AG09309 (cell line): ENCODE measurements around the gene CALHM6.
A peak's percentile ranks its signal among the peaks of the same experiment; 100 is the strongest.

Experiments
- DNase-seq: peaks from one replicate; pipeline ENCODE4 v3.0.0-alpha.2; 2010; ENCODE audit warnings: low read depth
- H3K4me3 ChIP-seq: 2 replicates; pipeline ENCODE4 v1.5.1; 2011; ENCODE audit warnings: mild to moderate bottlenecking, low read depth, low read length, moderate library complexity; ENCODE audit not compliant: control insufficient read depth
- CTCF ChIP-seq: IDR thresholded peaks from 2 replicates; pipeline ENCODE4 v1.5.1; 2011; ENCODE audit warnings: mild to moderate bottlenecking, low read depth, low read length, inconsistent platforms; ENCODE audit not compliant: insufficient read depth, control insufficient read depth; ENCODE audit errors: missing control alignments

Gene CALHM6

GRCh38 chr6:116443105-116443504, 18.1 kb upstream of the CALHM6 start:
- no peak for DNase-seq
- no peak for TF ChIP-seq CTCF

GRCh38 chr6:116444092-116444491, 17.1 kb upstream of the CALHM6 start:
- TF ChIP-seq CTCF = peak; percentile 49
- no peak for DNase-seq
- no peak overlapping the region for H3K4me3 ChIP-seq

More at GRCh38 chr6:116443105-116443504, 18.1 kb upstream of the CALHM6 start:
- H3K4me3 ChIP-seq = no peak overlapping the region

- no peak overlapping the region for H3K4me3 ChIP-seq
- TF ChIP-seq CTCF = no peak
- DNase-seq = no peak
Observed at GRCh38 chr6:116444575-116444974, 16.6 kb upstream of the CALHM6 start.

GRCh38 chr6:116445102-116445501, 16.1 kb upstream of the CALHM6 start:
- DNase-seq = no peak
- TF ChIP-seq CTCF = no peak
- no peak overlapping the region for H3K4me3 ChIP-seq

GRCh38 chr6:116446399-116446798, 14.8 kb upstream of the CALHM6 start:
- peak; percentile 46 for DNase-seq
- no peak overlapping the region for H3K4me3 ChIP-seq
- TF ChIP-seq CTCF = no peak

GRCh38 chr6:116447052-116447451, 14.1 kb upstream of the CALHM6 start:
- DNase-seq = no peak
- no peak overlapping the region for H3K4me3 ChIP-seq
- TF ChIP-seq CTCF = no peak

- TF ChIP-seq CTCF = no peak
- peak; percentile 100 for DNase-seq
- no peak overlapping the region; the same call in 1 of the 2 replicates for H3K4me3 ChIP-seq
Observed at GRCh38 chr6:116447496-116448011, 13.6 kb upstream of the CALHM6 start.
